ENCODE results near the gene PYGO2.
A peak's percentile ranks its signal among the peaks of the same experiment; 100 is the strongest.
"Not testable (repeated sequence)": the region's sequence is repeated elsewhere in the genome, so short reads cannot be mapped to it uniquely, and the experiment has no call there.

The PYGO2 gene

DNA sequence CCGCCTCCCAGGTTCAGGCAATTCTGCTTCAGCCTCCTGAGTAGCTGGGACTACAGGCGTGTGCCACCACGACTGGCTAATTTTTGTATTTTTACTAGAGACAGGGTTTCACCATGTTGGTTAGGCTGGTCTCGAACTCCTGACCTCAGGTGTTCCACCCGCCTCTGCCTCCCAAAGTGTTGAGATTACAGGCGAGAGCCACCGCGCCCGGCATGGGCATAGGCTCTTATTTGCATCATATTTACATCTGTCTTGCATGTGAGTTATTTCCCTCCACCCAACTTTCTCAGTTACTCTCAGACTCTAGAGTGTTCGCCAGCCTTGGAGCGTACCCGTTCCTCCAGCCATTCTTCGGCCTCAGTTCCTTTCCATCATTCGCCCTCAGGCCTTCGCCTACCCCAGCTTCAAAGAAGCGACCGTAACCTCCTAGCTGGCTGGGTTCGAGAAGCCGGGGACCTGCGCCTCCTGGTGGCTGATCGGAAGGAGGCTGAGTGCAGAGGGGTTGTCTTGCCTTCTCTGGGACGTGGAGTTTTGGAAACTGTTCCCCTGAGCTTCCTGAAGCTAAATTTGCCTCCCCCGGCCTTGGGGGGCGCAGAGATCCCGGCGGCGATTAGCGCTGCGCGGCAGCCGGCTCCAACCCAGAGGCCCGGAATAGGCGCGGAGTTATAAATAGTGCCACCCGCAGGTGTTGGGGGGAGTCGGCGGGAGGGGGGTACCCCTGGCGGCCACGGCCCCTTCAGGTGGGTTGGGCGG lies 37.4 kb upstream of the PYGO2 start:
- DNase-seq (ENCODE audit: insufficient read length) (peak; percentile 79), FAIRE-seq (peak; percentile 79)
- peak; percentile 67; the same call in 1 of the 2 replicates for TF ChIP-seq TAF1 (IDR thresholded peaks at IDR 0.05; ENCODE audit: borderline replicate concordance, low read depth, low read length)
- no peak; the same call in 1 of the 2 replicates for TF ChIP-seq POLR2AphosphoS5 (IDR thresholded peaks at IDR 0.05; ENCODE audit: low read depth, low read length)
- peak; percentile 81 for TF ChIP-seq POLR2A (IDR thresholded peaks at IDR 0.05; ENCODE audit: low read depth, low read length)

DNA sequence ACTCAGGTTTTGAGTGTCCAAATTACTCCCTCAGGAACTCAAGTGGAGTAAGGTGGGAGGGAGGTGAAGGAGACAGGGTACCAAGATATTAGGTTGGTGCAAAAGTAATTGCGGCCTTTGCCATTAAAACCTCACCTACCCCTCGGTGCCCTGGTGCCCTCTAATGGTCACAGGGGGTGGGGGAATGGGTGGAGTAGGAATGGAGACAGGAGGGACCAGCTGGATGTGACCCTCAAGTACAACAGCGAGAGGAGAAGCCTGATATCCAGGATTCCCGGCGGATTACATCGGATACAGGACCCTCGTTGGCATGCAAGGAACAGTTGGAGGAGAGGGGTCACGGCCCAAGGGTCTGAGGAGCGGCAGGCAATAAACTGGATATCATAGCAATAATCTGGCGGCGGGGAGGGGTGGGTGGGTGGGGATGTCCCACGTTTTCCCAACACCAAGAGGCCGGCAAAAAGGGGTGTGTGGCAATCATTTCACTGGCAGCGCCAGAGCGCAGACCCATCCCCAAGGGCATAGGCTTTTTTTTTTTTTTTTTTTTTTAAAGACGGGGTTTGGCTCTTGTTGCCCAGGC lies 36.7 kb upstream of the PYGO2 start:
- FAIRE-seq (no peak), DNase-seq (ENCODE audit: insufficient read length) (no peak)
- TF ChIP-seq POLR2AphosphoS5 (IDR thresholded peaks at IDR 0.05; ENCODE audit: low read depth, low read length) (no peak), POLR2A (IDR thresholded peaks at IDR 0.05; ENCODE audit: low read depth, low read length) (no peak), TAF1 (IDR thresholded peaks at IDR 0.05; ENCODE audit: borderline replicate concordance, low read depth, low read length) (no peak)

DNA sequence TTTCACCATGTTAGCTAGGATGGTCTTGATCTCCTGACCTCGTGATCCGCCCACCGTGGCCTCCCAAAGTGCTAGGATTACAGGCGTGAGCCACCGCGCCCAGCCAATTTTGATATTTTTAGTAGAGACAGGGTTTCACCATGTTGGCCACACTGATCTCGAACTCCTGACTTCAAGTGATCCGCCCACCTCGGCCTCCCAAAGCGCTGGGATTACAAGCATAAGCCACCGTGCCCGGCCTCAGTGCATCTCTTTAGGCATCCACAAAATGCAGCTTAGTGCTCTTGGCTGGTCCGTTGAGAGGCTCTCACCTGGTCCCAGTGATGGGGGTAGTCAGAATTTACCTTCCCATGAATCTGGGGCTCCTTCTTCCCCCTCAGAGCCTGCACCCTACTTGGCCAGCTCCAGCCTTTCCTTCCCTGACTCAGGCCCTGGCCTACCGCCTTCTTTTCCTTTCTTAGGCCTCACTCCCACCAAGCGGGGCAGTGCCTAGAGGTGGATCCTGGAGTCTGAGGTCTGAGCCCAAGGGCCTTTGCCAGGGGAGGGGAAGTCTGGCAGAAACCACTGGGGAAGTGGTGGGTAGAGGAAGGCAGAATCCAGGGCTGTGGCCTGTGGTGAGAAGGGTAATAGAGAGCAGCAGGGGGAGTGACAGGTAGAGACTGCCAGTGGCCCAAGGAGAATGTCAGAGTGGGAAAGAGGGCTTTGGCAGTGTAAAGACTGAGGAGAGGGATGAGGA lies 35.6 kb upstream of the PYGO2 start:
- DNase-seq (ENCODE audit: insufficient read length) (no peak), FAIRE-seq (no peak)
- TF ChIP-seq POLR2AphosphoS5 (IDR thresholded peaks at IDR 0.05; ENCODE audit: low read depth, low read length) (no peak), TAF1 (IDR thresholded peaks at IDR 0.05; ENCODE audit: borderline replicate concordance, low read depth, low read length) (no peak), POLR2A (IDR thresholded peaks at IDR 0.05; ENCODE audit: low read depth, low read length) (no peak)

DNA sequence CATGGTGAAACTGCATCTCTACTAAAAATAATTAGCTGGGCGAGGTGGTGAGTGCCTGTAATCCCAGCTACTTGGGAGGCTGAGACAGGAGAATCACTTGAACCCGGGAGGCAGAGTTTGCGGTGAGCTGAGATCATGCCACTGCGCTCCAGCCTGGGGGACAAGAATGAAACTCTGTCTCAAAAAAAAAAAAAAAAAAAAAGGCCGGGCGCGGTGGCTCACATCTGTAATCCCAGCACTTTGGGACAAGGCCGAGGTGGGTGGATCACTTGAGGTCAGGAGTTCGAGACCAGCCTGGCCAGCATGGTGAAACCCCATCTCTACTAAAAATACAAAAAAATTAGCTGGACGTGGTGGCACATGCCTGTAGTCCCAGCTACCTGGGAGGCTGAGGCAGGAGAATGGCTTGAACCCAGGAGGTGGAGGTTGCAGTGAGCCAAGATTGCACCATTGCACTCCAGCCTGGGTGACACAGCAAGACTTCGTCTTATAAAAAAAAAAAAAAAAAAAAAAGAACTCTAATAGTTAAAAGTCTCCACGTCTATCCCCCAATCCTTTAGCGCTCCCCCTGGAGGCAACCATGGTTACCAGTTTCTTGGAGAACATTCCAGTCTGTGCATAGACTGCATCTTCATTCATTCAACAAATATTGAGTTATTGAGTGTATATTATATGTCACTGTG lies 33.9 kb upstream of the PYGO2 start:
- FAIRE-seq; DNase-seq (ENCODE audit: insufficient read length): not testable (repeated sequence)

DNA sequence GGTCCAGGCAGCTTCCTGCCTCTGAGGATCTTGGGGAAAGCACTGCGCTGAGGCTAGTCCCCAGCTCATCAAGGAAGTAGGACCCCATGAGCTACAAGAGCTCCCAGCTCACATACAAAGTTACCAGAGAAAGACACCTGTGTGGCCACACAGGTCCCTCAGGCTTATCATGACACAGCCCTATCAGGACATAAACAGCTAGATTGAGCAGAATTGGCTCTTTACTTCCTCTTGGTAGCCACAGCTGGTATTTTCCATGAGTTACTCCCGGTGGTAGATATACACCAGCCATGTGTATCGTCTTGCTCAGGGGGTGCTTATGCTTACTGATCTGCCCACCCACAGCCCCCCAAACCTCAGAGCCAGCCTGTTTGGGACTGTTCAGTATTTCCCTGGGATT lies 33.0 kb upstream of the PYGO2 start:
- FAIRE-seq (no peak), DNase-seq (ENCODE audit: insufficient read length) (no peak)
- TF ChIP-seq POLR2AphosphoS5 (IDR thresholded peaks at IDR 0.05; ENCODE audit: low read depth, low read length) (no peak), TAF1 (IDR thresholded peaks at IDR 0.05; ENCODE audit: borderline replicate concordance, low read depth, low read length) (no peak), POLR2A (IDR thresholded peaks at IDR 0.05; ENCODE audit: low read depth, low read length) (no peak)

DNA sequence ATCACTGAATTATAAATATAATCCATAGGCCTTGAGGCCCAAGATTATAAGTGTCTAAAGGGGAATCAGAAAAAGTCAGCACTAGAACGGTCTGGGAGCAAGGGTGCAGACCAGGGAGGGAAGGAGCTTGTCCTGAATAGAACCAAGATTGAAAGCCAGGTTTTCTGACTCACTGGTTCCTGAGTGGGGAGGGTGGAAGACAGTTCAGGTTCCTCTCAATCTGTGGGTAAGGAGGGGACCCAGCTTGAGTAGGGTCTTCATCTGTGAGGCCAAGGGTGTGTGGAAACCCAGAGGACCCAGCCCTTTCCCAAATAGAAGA lies 32.6 kb upstream of the PYGO2 start:
- FAIRE-seq (no peak), DNase-seq (ENCODE audit: insufficient read length) (no peak)
- TF ChIP-seq TAF1 (IDR thresholded peaks at IDR 0.05; ENCODE audit: borderline replicate concordance, low read depth, low read length), result no peak
- TF ChIP-seq POLR2AphosphoS5 (IDR thresholded peaks at IDR 0.05; ENCODE audit: low read depth, low read length), result no peak
- no peak for TF ChIP-seq POLR2A (IDR thresholded peaks at IDR 0.05; ENCODE audit: low read depth, low read length)

DNA sequence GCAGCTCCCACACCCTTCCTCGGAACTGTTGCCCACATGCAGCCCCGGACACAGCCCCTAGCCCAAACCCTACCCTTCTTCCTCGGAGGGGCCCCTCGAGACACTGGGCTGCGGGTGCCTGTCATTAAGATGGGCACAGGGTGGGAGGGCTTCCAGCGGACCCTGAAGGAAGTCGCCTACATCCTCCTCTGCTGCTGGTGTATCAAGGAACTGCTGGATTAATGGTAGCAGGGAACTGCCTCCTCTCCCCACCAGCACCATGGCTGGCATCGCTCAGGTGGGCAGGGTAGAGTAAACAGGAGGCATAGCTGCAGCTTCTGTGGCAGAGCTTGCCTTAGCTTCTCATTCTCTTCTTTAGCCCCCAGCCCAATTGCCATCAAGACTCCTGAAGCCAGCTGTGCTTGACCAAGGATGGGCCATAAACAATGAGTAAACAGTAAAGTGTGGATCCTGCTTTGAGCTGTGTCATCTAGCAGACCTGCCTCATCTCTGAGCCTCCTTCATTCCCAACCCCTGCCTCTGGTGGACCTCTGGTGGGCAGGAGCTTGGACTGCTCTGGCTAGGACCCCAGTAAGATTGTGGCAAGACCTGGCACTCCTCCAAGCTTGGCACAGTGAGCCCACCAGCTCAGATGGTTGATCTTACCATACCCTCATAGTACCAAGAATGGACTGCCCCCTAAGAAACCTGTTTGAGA lies 32.1 kb upstream of the PYGO2 start, which contains the start of gene LENEP:
Gene LENEP, plus strand, starts transcription at position 15 of the 697 bp plus-strand sequence. Its CDS starts 22 bp downstream, at position 37.
- FAIRE-seq (no peak), DNase-seq (ENCODE audit: insufficient read length) (no peak)
- no peak for TF ChIP-seq POLR2A (IDR thresholded peaks at IDR 0.05; ENCODE audit: low read depth, low read length)
- 0 out of 2 replicates have a peak, but pooled peaks have one; percentile 27 for TF ChIP-seq POLR2AphosphoS5 (IDR thresholded peaks at IDR 0.05; ENCODE audit: low read depth, low read length)

DNA sequence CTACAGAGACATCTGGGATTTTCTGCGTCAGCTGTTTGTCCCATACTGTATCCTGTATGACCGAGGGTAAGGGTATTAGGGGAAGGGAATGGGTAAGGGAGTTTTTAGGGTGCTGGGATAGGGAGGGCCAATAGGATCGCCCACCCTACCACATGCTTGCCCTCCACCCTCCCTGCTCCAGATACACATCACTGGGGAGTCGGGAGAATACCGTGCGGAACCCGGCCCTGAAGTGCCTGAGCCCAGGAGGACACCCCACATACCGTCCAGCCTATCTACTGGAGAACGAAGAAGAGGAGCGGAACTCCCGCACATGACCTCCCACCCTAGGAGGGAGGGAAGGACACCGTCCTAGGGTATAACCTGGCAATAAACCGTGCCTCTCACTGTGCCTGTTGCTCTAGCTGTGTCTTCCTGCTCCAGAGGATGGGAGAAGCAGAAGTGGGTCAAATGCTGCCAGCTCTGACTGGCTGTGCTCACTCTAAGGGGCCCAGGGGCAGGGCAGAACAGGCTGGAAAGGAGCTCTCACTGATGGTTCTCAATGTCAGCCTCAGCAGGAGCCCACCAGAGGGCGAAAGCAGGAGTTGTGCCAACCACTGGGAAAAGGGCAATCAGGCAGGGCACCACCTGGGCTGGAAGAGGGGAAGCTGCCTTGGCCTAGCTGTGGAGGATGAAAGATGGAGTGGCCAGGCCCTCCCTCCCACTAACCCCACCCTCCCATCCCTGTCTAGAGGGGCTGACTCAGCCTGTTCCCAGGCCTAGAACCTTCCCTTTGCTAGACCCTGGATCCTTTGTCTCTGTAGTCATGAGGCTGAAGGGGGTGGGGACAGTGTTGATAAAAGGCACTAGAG lies 31.4 kb upstream of the PYGO2 start:
- FAIRE-seq, result no peak
- no peak for DNase-seq (ENCODE audit: insufficient read length)
- TF ChIP-seq POLR2AphosphoS5 (IDR thresholded peaks at IDR 0.05; ENCODE audit: low read depth, low read length), result no peak
- no peak for TF ChIP-seq POLR2A (IDR thresholded peaks at IDR 0.05; ENCODE audit: low read depth, low read length)
- no peak for TF ChIP-seq TAF1 (IDR thresholded peaks at IDR 0.05; ENCODE audit: borderline replicate concordance, low read depth, low read length)

DNA sequence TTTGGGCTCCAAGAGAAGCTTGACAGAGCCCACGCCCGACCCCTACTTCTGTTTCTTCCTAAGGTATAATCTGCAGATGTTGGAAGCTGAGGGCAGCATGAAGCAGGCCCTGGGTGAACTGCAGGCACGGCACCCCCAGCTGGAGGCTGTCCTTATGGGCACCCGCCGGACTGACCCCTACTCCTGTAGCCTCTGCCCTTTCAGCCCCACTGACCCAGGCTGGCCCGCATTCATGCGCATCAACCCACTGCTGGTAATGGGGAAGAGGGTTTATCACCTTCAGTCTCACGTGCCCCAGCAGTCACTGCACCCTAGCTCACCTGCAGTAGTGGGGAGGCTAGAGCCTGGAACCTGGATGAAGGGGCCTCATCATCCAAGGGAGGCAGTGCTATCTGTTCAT lies 28.7 kb upstream of the PYGO2 start:
- DNase-seq (ENCODE audit: insufficient read length), result no peak
- TF ChIP-seq POLR2A (IDR thresholded peaks at IDR 0.05; ENCODE audit: low read depth, low read length) (no peak), TAF1 (IDR thresholded peaks at IDR 0.05; ENCODE audit: borderline replicate concordance, low read depth, low read length) (no peak), POLR2AphosphoS5 (IDR thresholded peaks at IDR 0.05; ENCODE audit: low read depth, low read length) (no peak)

DNA sequence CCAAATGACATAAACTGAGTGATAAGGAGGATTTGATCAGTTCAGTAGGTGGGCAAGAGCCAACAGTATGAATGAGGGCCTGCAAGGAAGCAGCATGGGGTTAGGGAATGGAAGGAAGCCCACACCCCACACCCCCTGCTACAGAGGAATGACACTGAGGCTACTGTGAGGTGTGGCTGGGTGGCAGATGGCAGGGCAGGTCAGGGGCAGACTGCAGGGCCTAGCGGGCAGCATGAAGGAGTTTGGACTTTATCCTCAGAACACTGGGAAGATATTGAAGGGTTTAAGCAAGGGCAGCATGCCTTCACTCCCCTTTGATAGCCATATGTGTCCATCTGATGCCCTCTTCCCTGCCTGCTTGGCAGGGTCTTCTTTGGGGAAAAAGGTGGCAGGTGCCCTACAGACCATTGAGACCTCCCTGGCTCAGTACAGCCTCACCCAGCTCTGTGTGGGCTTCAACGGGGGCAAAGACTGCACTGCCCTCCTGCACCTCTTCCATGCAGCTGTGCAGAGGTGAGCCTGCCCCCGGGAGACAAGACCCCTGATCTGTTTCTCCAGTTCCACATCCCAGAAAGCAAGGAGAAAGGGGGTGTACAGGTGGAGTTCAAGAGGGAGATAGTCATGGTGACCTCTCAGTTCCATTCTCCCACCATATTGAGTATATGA lies 27.7 kb upstream of the PYGO2 start:
- TF ChIP-seq POLR2A (IDR thresholded peaks at IDR 0.05; ENCODE audit: low read depth, low read length) (no peak), TAF1 (IDR thresholded peaks at IDR 0.05; ENCODE audit: borderline replicate concordance, low read depth, low read length) (no peak), POLR2AphosphoS5 (IDR thresholded peaks at IDR 0.05; ENCODE audit: low read depth, low read length) (no peak; the same call in 1 of the 2 replicates)
- FAIRE-seq (no peak), DNase-seq (ENCODE audit: insufficient read length) (no peak)

More for the DNA sequence above, 28.7 kb upstream of the PYGO2 start:
- FAIRE-seq, result no peak
